A673 (cell line): ENCODE results near the gene TRIP13. TPM values are rescaled to one million over a fixed set of nuclear protein-coding genes. Genes with fewer than 3 reads are reported as not detected.

ENCODE experiments used
- BruUV-seq: library from RNA; stranded (reverse); fragments of 400-500 nt; replicated peaks from 2 replicates; lab custom pipeline; 2021; lab: Mats Ljungman, UMichigan
- CTCF ChIA-PET: fragments of 300-600 bp; sonication (Branson Sonifier 250); formaldehyde crosslinking; loops from one replicate; lab custom pipeline; 2022; ENCODE audit warnings: antibody characterized with exemption; lab: Charles Lee
- POLR2A ChIA-PET: fragments of 300-600 bp; sonication (Branson Sonifier 250); formaldehyde crosslinking; loops from one replicate; lab custom pipeline; 2022; ENCODE audit warnings: antibody characterized with exemption; ENCODE audit not compliant: low non-redundant PET; lab: Charles Lee
- DNase-seq: peaks from one replicate; pipeline ENCODE4 v3.0.0-alpha.2; 2015; ENCODE audit warnings: low spot score
- H3K27ac ChIP-seq: fragments of 200-600 bp; sonication (generic); 2 replicates; pipeline ENCODE4 v1.5.1; 2016; ENCODE audit warnings: mixed run types, low read depth, mild to moderate bottlenecking, mixed read lengths, antibody characterized with exemption, low read length; ENCODE audit not compliant: poor library complexity, severe bottlenecking
- H3K27me3 ChIP-seq: fragments of 200-600 bp; sonication (generic); replicated peaks from 2 replicates; pipeline ENCODE4 v1.6.1; 2017; ENCODE audit warnings: mixed run types, low read depth, mild to moderate bottlenecking, mixed read lengths, antibody characterized with exemption, low read length; ENCODE audit not compliant: insufficient read depth, poor library complexity
- H3K36me3 ChIP-seq: fragments of 200-600 bp; sonication (generic); 2 replicates; pipeline ENCODE4 v1.6.1; 2016; ENCODE audit warnings: mixed run types, mild to moderate bottlenecking, mixed read lengths, antibody characterized with exemption, low read length; ENCODE audit not compliant: insufficient read depth, poor library complexity, severe bottlenecking
- H3K4me1 ChIP-seq: fragments of 200-600 bp; sonication (generic); 2 replicates; pipeline ENCODE4 v1.6.1; 2017; ENCODE audit warnings: mixed run types, mild to moderate bottlenecking, mixed read lengths, antibody characterized with exemption, low read length; ENCODE audit not compliant: insufficient read depth, poor library complexity, severe bottlenecking
- H3K4me3 ChIP-seq: fragments of 200-600 bp; sonication (generic); 2 replicates; pipeline ENCODE4 v1.5.1; 2016; ENCODE audit warnings: low read depth, mixed run types, mild to moderate bottlenecking, mixed read lengths, low read length; ENCODE audit not compliant: poor library complexity, severe bottlenecking
- H3K9me3 ChIP-seq: fragments of 200-600 bp; sonication (generic); 2 replicates; pipeline ENCODE4 v1.6.1; 2016; ENCODE audit warnings: mixed run types, low read depth, mild to moderate bottlenecking, mixed read lengths, antibody characterized with exemption, low read length; ENCODE audit not compliant: poor library complexity, severe bottlenecking
- EZH2 ChIP-seq: fragments of 200-600 bp; sonication (generic); IDR thresholded peaks from 2 replicates; pipeline ENCODE4 v1.6.1; 2017; ENCODE audit warnings: borderline replicate concordance, low read depth, mild to moderate bottlenecking, mixed read lengths, antibody characterized with exemption, low read length; ENCODE audit not compliant: poor library complexity, severe bottlenecking
- intact Hi-C: fragments of 100-400 bp; cut with micrococcal nuclease; formaldehyde crosslinking; loops from one replicate; pipeline ENCODE4 v1.10.0; 2022; ENCODE audit not compliant: unreplicated experiment
- total RNA-seq: library from RNA; stranded (reverse); gene quantifications from 2 replicates; pipeline ENCODE4 v1.2.3, GENCODE V29; 2021
- TF ChIP-seq, protein P1 (sequence below): fragments of 300-800, 200-600 bp; sonication (generic); conservative IDR thresholded peaks from 2 replicates; pipeline ENCODE4 v1.5.1; 2017; ENCODE audit warnings: low read depth, mild to moderate bottlenecking, antibody characterized with exemption, low read length, moderate library complexity, mixed read lengths

TRIP13 gene
- total RNA-seq, 1 experiment from 2014 or later: 69.1 TPM

DNA sequence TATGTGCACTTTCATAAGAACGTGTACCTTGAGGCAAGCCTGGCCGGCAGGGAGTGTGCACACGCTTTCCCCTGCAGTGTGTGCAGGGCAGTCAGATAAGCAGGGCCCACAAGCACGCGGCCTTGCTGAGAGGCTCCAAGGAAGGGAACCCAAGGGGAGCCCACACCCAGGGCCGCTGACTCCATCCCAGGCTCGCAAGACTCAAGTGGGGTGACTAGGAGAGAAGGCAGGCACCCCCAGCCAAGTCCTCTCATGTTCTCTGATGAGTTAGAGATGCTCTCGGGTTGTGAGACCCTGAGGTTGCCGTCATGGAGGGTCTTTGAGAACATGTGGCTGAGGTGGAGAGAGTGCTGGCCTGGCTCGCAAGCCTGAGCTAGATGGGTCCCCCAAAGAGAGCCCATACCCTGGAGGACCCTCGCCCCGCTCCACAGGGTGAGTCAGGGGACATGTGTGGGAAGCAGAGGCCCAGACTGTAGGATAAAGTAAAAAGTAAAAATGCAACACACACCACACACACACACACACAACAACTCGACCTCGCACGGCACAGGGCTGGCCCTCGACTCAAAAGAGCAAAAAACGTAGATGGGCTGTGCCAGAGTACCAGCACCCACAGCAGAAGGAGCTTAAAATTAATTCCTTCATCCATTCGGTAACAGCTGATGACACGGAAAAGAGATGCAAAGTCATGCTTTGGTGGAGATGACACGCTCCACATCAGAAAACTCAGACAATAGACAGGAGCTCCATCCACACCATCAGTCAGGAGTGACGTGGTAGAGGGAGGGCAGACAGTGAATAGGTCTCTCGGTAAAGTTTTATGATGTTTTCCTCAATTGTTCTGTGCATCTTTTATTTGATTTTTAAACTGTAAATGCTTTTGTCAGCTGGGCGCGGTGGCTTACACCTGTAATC, 61.1 kb downstream of the TRIP13 start:
- POLR2A ChIA-PET: no interaction called here
- Histone ChIP-seq H3K9me3 (no peaks in the 10 kb centered on the region), H3K4me3 (no peak overlapping the region), H3K4me1 (no peaks in the 10 kb centered on the region), H3K36me3 (no peaks in the 10 kb centered on the region), H3K27me3 (no peaks in the 10 kb centered on the region), H3K27ac (no peak overlapping the region)
- no TSS peak for BruUV-seq
- intact Hi-C loops: no loop called here
- CTCF ChIA-PET: no interaction called here
- no peak for DNase-seq
- TF ChIP-seq, protein P1, sequence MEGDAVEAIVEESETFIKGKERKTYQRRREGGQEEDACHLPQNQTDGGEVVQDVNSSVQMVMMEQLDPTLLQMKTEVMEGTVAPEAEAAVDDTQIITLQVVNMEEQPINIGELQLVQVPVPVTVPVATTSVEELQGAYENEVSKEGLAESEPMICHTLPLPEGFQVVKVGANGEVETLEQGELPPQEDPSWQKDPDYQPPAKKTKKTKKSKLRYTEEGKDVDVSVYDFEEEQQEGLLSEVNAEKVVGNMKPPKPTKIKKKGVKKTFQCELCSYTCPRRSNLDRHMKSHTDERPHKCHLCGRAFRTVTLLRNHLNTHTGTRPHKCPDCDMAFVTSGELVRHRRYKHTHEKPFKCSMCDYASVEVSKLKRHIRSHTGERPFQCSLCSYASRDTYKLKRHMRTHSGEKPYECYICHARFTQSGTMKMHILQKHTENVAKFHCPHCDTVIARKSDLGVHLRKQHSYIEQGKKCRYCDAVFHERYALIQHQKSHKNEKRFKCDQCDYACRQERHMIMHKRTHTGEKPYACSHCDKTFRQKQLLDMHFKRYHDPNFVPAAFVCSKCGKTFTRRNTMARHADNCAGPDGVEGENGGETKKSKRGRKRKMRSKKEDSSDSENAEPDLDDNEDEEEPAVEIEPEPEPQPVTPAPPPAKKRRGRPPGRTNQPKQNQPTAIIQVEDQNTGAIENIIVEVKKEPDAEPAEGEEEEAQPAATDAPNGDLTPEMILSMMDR: no peak

- Histone ChIP-seq H3K4me3 (no peak overlapping the region), H3K27ac (no peak overlapping the region), H3K4me1 (no peaks in the 10 kb centered on the region), H3K9me3 (no peaks in the 10 kb centered on the region), H3K36me3 (no peaks in the 10 kb centered on the region), H3K27me3 (no peaks in the 10 kb centered on the region)
- ChIA-PET POLR2A (no interaction called here), CTCF (no interaction called here)
- BruUV-seq: no TSS peak
- DNase-seq: no peak
- intact Hi-C loops: no loop called here
- TF ChIP-seq, protein P1: no peak
- no peak for TF ChIP-seq EZH2
These were observed 63.4 kb downstream of the TRIP13 start for GRCh38 chr5:955886-956761.

DNA sequence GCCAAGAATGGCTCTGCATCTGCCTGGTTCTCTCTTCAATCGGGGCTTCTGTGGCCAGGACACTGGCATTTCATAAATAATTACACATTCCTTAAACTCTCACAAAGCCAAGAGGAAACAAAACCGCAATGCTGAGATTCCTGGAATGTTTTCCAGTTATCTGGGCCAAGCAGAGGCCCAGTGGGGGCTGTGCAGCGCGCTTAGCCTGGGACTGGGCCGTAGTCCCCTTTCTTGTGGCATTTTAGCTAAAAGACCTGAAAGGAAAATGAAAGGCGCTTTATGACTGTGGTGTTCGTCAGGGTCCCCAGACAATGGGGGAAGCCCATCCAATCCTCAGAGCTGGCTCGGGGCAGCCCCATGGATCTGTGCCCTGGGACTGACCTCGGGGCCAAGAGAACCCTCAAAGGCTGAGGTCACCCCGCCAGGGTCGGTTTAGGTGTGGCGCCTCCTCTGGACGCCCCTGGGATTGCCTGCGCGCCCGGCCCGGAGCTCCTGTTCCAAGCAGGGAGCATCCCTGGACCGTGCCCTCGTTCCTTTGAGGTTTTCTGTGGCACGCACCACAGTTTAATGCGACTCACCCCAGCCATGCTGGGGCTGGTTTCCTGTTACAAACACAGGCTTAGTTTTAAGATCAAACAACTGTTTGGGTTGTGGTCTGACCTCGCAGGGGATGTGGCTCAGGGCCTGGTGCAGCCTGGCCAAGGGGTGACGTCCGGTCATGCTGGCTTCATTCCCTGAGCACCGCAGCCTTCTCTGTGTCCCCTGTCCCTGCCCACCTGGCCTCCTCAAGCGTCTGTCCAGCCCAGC, 64.5 kb downstream of the TRIP13 start:
- H3K4me3 ChIP-seq: no peak overlapping the region
- BruUV-seq: no TSS peak
- no peak overlapping the region for H3K27ac ChIP-seq
- no peaks in the 10 kb centered on the region for H3K36me3 ChIP-seq
- H3K9me3 ChIP-seq: no peaks in the 10 kb centered on the region
- TF ChIP-seq EZH2: no peak
- TF ChIP-seq, protein P1: peak; percentile 31
- ChIA-PET POLR2A (no interaction called here), CTCF (no interaction called here)
- peak; percentile 18 for DNase-seq
- H3K27me3 ChIP-seq: no peaks in the 10 kb centered on the region
- H3K4me1 ChIP-seq: no peaks in the 10 kb centered on the region
- intact Hi-C loops: no loop called here
